Natural killer cell (primary cell): ENCODE data around the gene AP5S1. TPM values are rescaled to one million over a fixed set of nuclear protein-coding genes. Genes with fewer than 3 reads are reported as not detected.

Source experiments
- ATAC-seq, 3 donors: fragments of 150-1000 bp in 2 of 3; fragments of 200-7000 bp in 1 of 3; cut with Tn5 transposase; 1 replicate in 1 of 3; 2 replicates in 2 of 3; pipeline ENCODE4 v1.10.0; 2021; ENCODE audit warnings: mild to moderate bottlenecking in 2 of 3, moderate library complexity in 2 of 3
- DNase-seq, 2 donors: peaks; one replicate each; pipeline versions ENCODE4 v3.0.0 to v3.0.0-alpha.2; 2013 to 2021; ENCODE audit warnings: mixed read lengths in 1 of 2
- H3K27ac ChIP-seq: one replicate; pipeline ENCODE4 v1.5.1; 2013; ENCODE audit warnings: mild to moderate bottlenecking, low read length
- H3K27me3 ChIP-seq: one replicate; pipeline ENCODE4 v1.6.1; 2013; ENCODE audit warnings: low read length; ENCODE audit not compliant: control insufficient read depth, insufficient read depth
- H3K36me3 ChIP-seq: one replicate; pipeline ENCODE4 v1.6.1; 2013; ENCODE audit warnings: low read length; ENCODE audit not compliant: control insufficient read depth, insufficient read depth
- H3K4me1 ChIP-seq: one replicate; pipeline ENCODE4 v1.6.1; 2013; ENCODE audit warnings: low read length; ENCODE audit not compliant: control insufficient read depth, insufficient read depth
- H3K4me3 ChIP-seq: one replicate; pipeline ENCODE4 v1.5.1; 2013; ENCODE audit warnings: low read length
- H3K9me3 ChIP-seq: one replicate; pipeline ENCODE4 v1.6.1; 2013; ENCODE audit warnings: low read length; ENCODE audit not compliant: control insufficient read depth, insufficient read depth
- H3K27ac Mint-ChIP-seq, 2 donors: one replicate each; pipeline ENCODE4 v1.8.0; 2022; ENCODE audit warnings: mild to moderate bottlenecking in 2 of 2, mixed read lengths in 2 of 2, moderate library complexity in 1 of 2
- H3K27me3 Mint-ChIP-seq, 2 donors: one replicate each; pipeline ENCODE4 v1.8.0; 2022; ENCODE audit warnings: low read depth in 2 of 2, mixed read lengths in 2 of 2
- H3K36me3 Mint-ChIP-seq: one replicate; pipeline ENCODE4 v1.8.0; 2022; ENCODE audit warnings: mixed read lengths
- H3K4me1 Mint-ChIP-seq, 2 donors: one replicate each; pipeline ENCODE4 v1.8.0; 2022; ENCODE audit warnings: mixed read lengths in 2 of 2
- H3K4me3 Mint-ChIP-seq: one replicate; pipeline ENCODE4 v1.8.0; 2022; ENCODE audit warnings: mild to moderate bottlenecking, moderate library complexity, mixed read lengths
- H3K9me3 Mint-ChIP-seq, 2 donors: one replicate each; pipeline ENCODE4 v1.8.0; 2022; ENCODE audit warnings: mixed read lengths in 2 of 2
- WGBS: methylation state at CpG from one replicate; pipeline ENCODE4 v1.1.7; 2013; ENCODE audit warnings: missing lambda C conversion rate; ENCODE audit not compliant: insufficient coverage; 5-methylcytosine and 5-hydroxymethylcytosine counted together
- intact Hi-C: fragments of 100-400 bp; cut with micrococcal nuclease; formaldehyde crosslinking; loops from one replicate; pipeline ENCODE4 v1.14.2; 2022
- total RNA-seq, 4 donors: library from RNA; stranded (reverse); fragments of 120-200 nt in 1 of 4; gene quantifications; one replicate each; pipeline versions ENCODE4 v1.2.3 to v1.2.4, GENCODE V29; 2013 to 2022
- TF ChIP-seq, protein P1 (sequence below): fragments of 200-600 bp; IDR thresholded peaks from one replicate; pipeline ENCODE4 v1.8.0; 2022; ENCODE audit warnings: antibody characterized with exemption

AP5S1 gene
- total RNA-seq, 3 donors from 2014 or later (not counting 1 experiment from before 2014, with no cell fraction given): 7.9 to 12.3 (median 12.1) TPM

DNA sequence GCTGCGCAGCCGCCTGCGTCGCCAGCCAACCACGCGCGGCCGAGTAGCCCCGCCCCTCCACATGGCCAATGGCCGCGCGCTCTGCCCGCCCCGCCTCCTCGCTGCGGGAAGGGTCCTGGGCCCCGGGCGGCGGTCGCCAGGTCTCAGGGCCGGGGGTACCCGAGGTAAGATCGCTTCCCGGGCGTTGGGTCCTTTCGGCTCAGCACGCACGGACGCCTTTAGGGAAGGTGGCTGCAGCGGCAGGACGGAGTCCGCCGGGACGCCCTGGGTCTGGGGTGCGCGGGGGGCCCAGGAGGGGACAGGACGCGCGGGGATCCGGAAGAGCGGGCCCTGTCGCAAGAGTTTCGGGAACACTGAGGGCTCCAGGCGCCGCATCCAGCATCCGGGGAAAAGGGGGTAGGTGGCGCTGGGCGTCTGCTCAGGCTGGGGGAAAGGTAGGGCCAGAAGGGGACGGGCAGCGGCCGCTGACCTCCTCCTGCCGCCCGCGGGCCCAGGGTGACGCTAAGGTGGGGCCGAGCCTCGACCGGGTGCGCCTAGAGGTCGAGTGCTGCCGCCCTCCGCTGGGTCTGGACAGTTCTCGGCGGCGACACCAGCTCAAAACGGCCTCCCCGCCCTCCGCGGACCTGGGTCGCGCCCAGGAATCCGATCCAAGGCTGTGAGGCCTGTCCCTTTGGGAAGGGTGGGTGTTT is 26.5 kb downstream of the AP5S1 start, which contains the start of gene MAVS:
Gene MAVS, plus strand, starts transcription at position 95 of the 689 bp plus-strand sequence. CDS start 7,791 bp downstream, outside the sequence.
- H3K27ac Mint-ChIP-seq: peak within 1 kb of the TSS; percentile 81 to 89
- WGBS: under 1% methylated on average over 72 of the region's 72 CpGs
- peaks cover 22% of the 10 kb centered on the region for H3K4me1 ChIP-seq
- ATAC-seq: peak; percentile 98
- H3K9me3 Mint-ChIP-seq: no peaks in the 10 kb centered on the region
- H3K9me3 ChIP-seq: no peaks in the 10 kb centered on the region
- peak within 1 kb of the TSS; percentile 100 for H3K4me3 ChIP-seq
- peaks cover 16 to 31% of the 10 kb centered on the region in 2 donors for H3K4me1 Mint-ChIP-seq
- peak within 1 kb of the TSS; percentile 89 for H3K4me3 Mint-ChIP-seq
- DNase-seq: peak; percentile 87 to 92
- no peaks in the 10 kb centered on the region for H3K27me3 ChIP-seq
- no peaks in the 10 kb centered on the region for H3K36me3 Mint-ChIP-seq
- H3K36me3 ChIP-seq: no peaks in the 10 kb centered on the region
- peak within 1 kb of the TSS; percentile 85 for H3K27ac ChIP-seq
- no peaks in the 10 kb centered on the region for H3K27me3 Mint-ChIP-seq
- intact Hi-C loops: loop anchor here (2.0 to 5.0 kb wide), 2 partner anchors 26 to 50 kb away; partner anchors contain the start of genes AP5S1 and CDC25B
- TF ChIP-seq, protein P1, sequence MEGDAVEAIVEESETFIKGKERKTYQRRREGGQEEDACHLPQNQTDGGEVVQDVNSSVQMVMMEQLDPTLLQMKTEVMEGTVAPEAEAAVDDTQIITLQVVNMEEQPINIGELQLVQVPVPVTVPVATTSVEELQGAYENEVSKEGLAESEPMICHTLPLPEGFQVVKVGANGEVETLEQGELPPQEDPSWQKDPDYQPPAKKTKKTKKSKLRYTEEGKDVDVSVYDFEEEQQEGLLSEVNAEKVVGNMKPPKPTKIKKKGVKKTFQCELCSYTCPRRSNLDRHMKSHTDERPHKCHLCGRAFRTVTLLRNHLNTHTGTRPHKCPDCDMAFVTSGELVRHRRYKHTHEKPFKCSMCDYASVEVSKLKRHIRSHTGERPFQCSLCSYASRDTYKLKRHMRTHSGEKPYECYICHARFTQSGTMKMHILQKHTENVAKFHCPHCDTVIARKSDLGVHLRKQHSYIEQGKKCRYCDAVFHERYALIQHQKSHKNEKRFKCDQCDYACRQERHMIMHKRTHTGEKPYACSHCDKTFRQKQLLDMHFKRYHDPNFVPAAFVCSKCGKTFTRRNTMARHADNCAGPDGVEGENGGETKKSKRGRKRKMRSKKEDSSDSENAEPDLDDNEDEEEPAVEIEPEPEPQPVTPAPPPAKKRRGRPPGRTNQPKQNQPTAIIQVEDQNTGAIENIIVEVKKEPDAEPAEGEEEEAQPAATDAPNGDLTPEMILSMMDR: no peak

- Histone ChIP-seq H3K9me3 (no peaks in the 10 kb centered on the region), H3K4me1 (peaks cover 22% of the 10 kb centered on the region), H3K27me3 (no peaks in the 10 kb centered on the region), H3K4me3 (peak overlapping the region; percentile 100), H3K36me3 (no peaks in the 10 kb centered on the region), H3K27ac (peak overlapping the region; percentile 77)
- H3K27ac Mint-ChIP-seq: peak overlapping the region; percentile 81 to 89
- no peaks in the 10 kb centered on the region for H3K27me3 Mint-ChIP-seq
- H3K36me3 Mint-ChIP-seq: no peaks in the 10 kb centered on the region
- no peak for DNase-seq
- 39% methylated on average over 8 of the region's 8 CpGs for WGBS
- intact Hi-C loops: loop anchor here (2.0 to 5.0 kb wide), 2 partner anchors 27 to 50 kb away; partner anchors contain the start of genes AP5S1 and CDC25B
- peaks cover 16 to 31% of the 10 kb centered on the region in 2 donors for H3K4me1 Mint-ChIP-seq
- no peaks in the 10 kb centered on the region for H3K9me3 Mint-ChIP-seq
- peak overlapping the region; percentile 89 for H3K4me3 Mint-ChIP-seq
- ATAC-seq: no peak
- TF ChIP-seq, protein P1: no peak
Measured at GRCh38 chr20:3847429-3847940, 27.1 kb downstream of the AP5S1 start.

DNA sequence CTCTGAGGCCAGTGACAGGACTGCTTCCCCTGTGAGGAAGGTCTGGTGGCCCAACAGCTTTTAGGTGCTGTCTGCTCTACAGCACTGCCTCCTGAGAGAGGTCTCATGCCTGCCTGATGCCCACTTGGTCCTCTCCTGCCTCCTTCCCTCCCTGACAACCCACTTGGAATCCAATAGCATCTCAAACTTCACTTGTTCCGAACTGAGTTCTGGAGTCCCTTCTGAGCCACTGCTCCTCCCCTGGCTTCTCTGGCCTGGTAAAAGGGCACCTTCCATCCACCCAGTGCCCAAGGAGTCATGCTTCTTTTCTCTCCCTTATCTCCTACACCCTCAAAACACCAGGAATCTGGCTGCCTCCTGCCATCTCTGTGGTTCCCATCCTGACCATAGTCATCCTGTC is 28.2 kb downstream of the AP5S1 start:
- 94% methylated on average over 1 of the region's 1 CpG for WGBS

More for the DNA sequence above, 28.2 kb downstream of the AP5S1 start:
- peak overlapping the region; percentile 55 for H3K4me3 Mint-ChIP-seq
- no peaks in the 10 kb centered on the region for H3K27me3 ChIP-seq
- H3K27me3 Mint-ChIP-seq: no peaks in the 10 kb centered on the region
- no peak for DNase-seq
- no peak for ATAC-seq
- H3K4me3 ChIP-seq: no peak overlapping the region
- H3K4me1 Mint-ChIP-seq: peaks cover 16 to 31% of the 10 kb centered on the region in 2 donors
- H3K27ac ChIP-seq: no peak overlapping the region
- H3K9me3 ChIP-seq: no peaks in the 10 kb centered on the region
- peak overlapping the region; percentile 81 to 89 for H3K27ac Mint-ChIP-seq
- peaks cover 22% of the 10 kb centered on the region for H3K4me1 ChIP-seq
- intact Hi-C loops: loop anchor here (5.0 kb wide), 1 partner anchor 51 kb away; the partner anchor contains the start of gene CDC25B
- TF ChIP-seq, protein P1: no peak
- H3K9me3 Mint-ChIP-seq: no peaks in the 10 kb centered on the region
- no peaks in the 10 kb centered on the region for H3K36me3 ChIP-seq
- no peaks in the 10 kb centered on the region for H3K36me3 Mint-ChIP-seq
